IMR-90 (cell line): Measurements from ENCODE around the gene VARS2. TPM values are rescaled to one million over a fixed set of nuclear protein-coding genes. Genes with fewer than 3 reads are reported as not detected.

Experiments used
- ATAC-seq: fragments of 200-7000 bp; cut with Tn5 transposase; 2 replicates; pipeline ENCODE4 v1.9.1; 2020; ENCODE audit warnings: low read depth, mild to moderate bottlenecking, moderate library complexity
- BruUV-seq: library from RNA; stranded (reverse); fragments of 400-500 nt; replicated peaks from 2 replicates; lab custom pipeline; 2021; lab: Mats Ljungman, UMichigan
- CTCF ChIA-PET: fragments of 300-600 bp; formaldehyde crosslinking; extraction: SDS; loops from one replicate; lab custom pipeline; 2021; ENCODE audit warnings: antibody characterized with exemption; lab: Yijun Ruan, JAX
- POLR2A ChIA-PET: fragments of 300-600 bp; sonication (Branson Sonifier 250); formaldehyde crosslinking; loops from one replicate; lab custom pipeline; 2022; ENCODE audit warnings: antibody characterized with exemption; ENCODE audit not compliant: unreplicated experiment; lab: Charles Lee
- DNase-seq: peaks from one replicate; pipeline ENCODE4 v3.0.0; 2013
- H2AFZ ChIP-seq: replicated peaks from 2 replicates; pipeline ENCODE3; 2013; ENCODE audit warnings: low read length, mild to moderate bottlenecking; ENCODE audit not compliant: poor library complexity
- H2AK5ac ChIP-seq: 2 replicates; pipeline ENCODE4 v1.6.1; 2013; ENCODE audit warnings: low read depth, low read length, inconsistent platforms
- H2AK9ac ChIP-seq: replicated peaks from 2 replicates; pipeline ENCODE3; 2013; ENCODE audit warnings: mild to moderate bottlenecking, low read depth, low read length, moderate library complexity; ENCODE audit not compliant: poor library complexity
- H2BK120ac ChIP-seq: 2 replicates; pipeline ENCODE4 v1.6.1; 2013; ENCODE audit warnings: low read depth, low read length, inconsistent platforms
- H2BK15ac ChIP-seq: 3 replicates; pipeline ENCODE4 v1.6.1; 2013; ENCODE audit warnings: low read depth, low read length, inconsistent platforms
- H2BK20ac ChIP-seq: 2 replicates; pipeline ENCODE4 v1.6.1; 2013; ENCODE audit warnings: low read depth, mild to moderate bottlenecking, inconsistent platforms, low read length, moderate library complexity
- H2BK5ac ChIP-seq: 2 replicates; pipeline ENCODE4 v1.6.1; 2013; ENCODE audit warnings: mild to moderate bottlenecking, low read depth, low read length, inconsistent platforms; ENCODE audit not compliant: poor library complexity, severe bottlenecking
- H3K14ac ChIP-seq: replicated peaks from 2 replicates; pipeline ENCODE4 v1.6.1; 2013; ENCODE audit warnings: low read depth, low read length, inconsistent platforms
- H3K18ac ChIP-seq: 2 replicates; pipeline ENCODE4 v1.6.1; 2013; ENCODE audit warnings: low read depth, low read length, control low read depth
- H3K23ac ChIP-seq: 2 replicates; pipeline ENCODE4 v1.6.1; 2013; ENCODE audit warnings: low read depth, low read length, inconsistent platforms
- H3K27ac ChIP-seq: 2 replicates; pipeline ENCODE4 v1.5.1; 2013; ENCODE audit warnings: mild to moderate bottlenecking, control low read depth, low read length; ENCODE audit not compliant: insufficient read depth
- H3K27me3 ChIP-seq: 2 replicates; pipeline ENCODE4 v1.6.1; 2013; ENCODE audit warnings: low read length; ENCODE audit not compliant: control insufficient read depth, insufficient read depth
- H3K36me3 ChIP-seq: 2 replicates; pipeline ENCODE4 v1.6.1; 2013; ENCODE audit warnings: low read length, mixed read lengths; ENCODE audit not compliant: control insufficient read depth, insufficient read depth
- H3K4ac ChIP-seq: 2 replicates; pipeline ENCODE4 v1.6.1; 2013; ENCODE audit warnings: low read depth, low read length, inconsistent platforms
- H3K4me1 ChIP-seq: 2 replicates; pipeline ENCODE4 v1.6.1; 2013; ENCODE audit warnings: low read length, mixed read lengths; ENCODE audit not compliant: control insufficient read depth, insufficient read depth
- H3K4me2 ChIP-seq: 2 replicates; pipeline ENCODE4 v1.6.1; 2013; ENCODE audit warnings: low read depth, mild to moderate bottlenecking, control low read depth, low read length, moderate library complexity
- H3K4me3 ChIP-seq: 2 replicates; pipeline ENCODE4 v1.5.1; 2013; ENCODE audit warnings: low read depth, mild to moderate bottlenecking, control low read depth, low read length, moderate library complexity; ENCODE audit not compliant: insufficient read depth
- H3K56ac ChIP-seq: 2 replicates; pipeline ENCODE4 v1.6.1; 2013; ENCODE audit warnings: low read length, inconsistent platforms; ENCODE audit not compliant: insufficient read depth; ENCODE audit errors: extremely low read depth
- H3K79me1 ChIP-seq, 2 experiments: 2 replicates each; pipeline ENCODE4 v1.6.1; 2013; ENCODE audit warnings: low read length in 2 of 2, inconsistent platforms in 1 of 2, low read depth in 1 of 2
- H3K9ac ChIP-seq: 2 replicates; pipeline ENCODE4 v1.6.1; 2013; ENCODE audit warnings: low read depth, low read length, control low read depth
- H3K9me1 ChIP-seq: 2 replicates; pipeline ENCODE4 v1.6.1; 2013; ENCODE audit warnings: low read length, inconsistent platforms; ENCODE audit not compliant: insufficient read depth
- H3K9me3 ChIP-seq: 2 replicates; pipeline ENCODE4 v1.6.1; 2013; ENCODE audit warnings: low read length; ENCODE audit not compliant: control insufficient read depth, insufficient read depth
- H4K20me1 ChIP-seq: 2 replicates; pipeline ENCODE4 v1.6.1; 2013; ENCODE audit warnings: low read length, inconsistent platforms; ENCODE audit not compliant: insufficient read depth
- H4K5ac ChIP-seq: 2 replicates; pipeline ENCODE4 v1.6.1; 2013; ENCODE audit warnings: mild to moderate bottlenecking, low read depth, low read length, control low read depth
- H4K8ac ChIP-seq, 2 experiments: 2 replicates each; pipeline ENCODE4 v1.6.1; 2013; ENCODE audit warnings: low read depth in 2 of 2, low read length in 2 of 2, control low read depth in 1 of 2, inconsistent platforms in 1 of 2
- H4K91ac ChIP-seq: 2 replicates; pipeline ENCODE4 v1.6.1; 2013; ENCODE audit warnings: low read depth, low read length, inconsistent platforms; ENCODE audit not compliant: insufficient read depth
- BHLHE40 ChIP-seq: fragments of 150-350 bp; IDR thresholded peaks from 2 replicates; pipeline ENCODE4 v1.6.1; 2016; ENCODE audit warnings: mild to moderate bottlenecking, low read depth, low read length
- CEBPB ChIP-seq: IDR thresholded peaks from 2 replicates; pipeline ENCODE4 v1.6.1; 2012; ENCODE audit warnings: low read depth, low read length, improper control_type of control experiment
- CHD1 ChIP-seq: IDR thresholded peaks from 2 replicates; pipeline ENCODE4 v1.6.1; 2012; ENCODE audit warnings: low read depth, low read length, improper control_type of control experiment
- FOS ChIP-seq: fragments of 150-350 bp; IDR thresholded peaks from 2 replicates; pipeline ENCODE4 v1.6.1; 2016; ENCODE audit warnings: low read depth, low read length
- MAFK ChIP-seq: IDR thresholded peaks from 2 replicates; pipeline ENCODE4 v1.6.1; 2012; ENCODE audit warnings: low read depth, low read length, improper control_type of control experiment
- MAZ ChIP-seq: IDR thresholded peaks from 2 replicates; pipeline ENCODE4 v1.6.1; 2012; ENCODE audit warnings: low read depth, mild to moderate bottlenecking, low read length, improper control_type of control experiment, moderate library complexity, borderline replicate concordance
- MXI1 ChIP-seq: IDR thresholded peaks from 2 replicates; pipeline ENCODE4 v1.6.1; 2012; ENCODE audit warnings: low read depth, mild to moderate bottlenecking, low read length, moderate library complexity, borderline replicate concordance
- NFE2L2 ChIP-seq: fragments of 150-350 bp; IDR thresholded peaks from 2 replicates; pipeline ENCODE4 v1.6.1; 2016; ENCODE audit warnings: low read depth, mild to moderate bottlenecking, low read length
- POLR2A ChIP-seq: IDR thresholded peaks from 2 replicates; pipeline ENCODE4 v1.6.1; 2012; ENCODE audit warnings: mild to moderate bottlenecking, low read depth, low read length
- RAD21 ChIP-seq: IDR thresholded peaks from 2 replicates; pipeline ENCODE4 v1.6.1; 2012; ENCODE audit warnings: low read length, improper control_type of control experiment
- RCOR1 ChIP-seq: IDR thresholded peaks from 2 replicates; pipeline ENCODE4 v1.6.1; 2012; ENCODE audit warnings: mild to moderate bottlenecking, low read length, improper control_type of control experiment; ENCODE audit not compliant: insufficient replicate concordance
- RFX5 ChIP-seq: IDR thresholded peaks from 2 replicates; pipeline ENCODE4 v1.8.0; 2012; ENCODE audit warnings: low read depth, mild to moderate bottlenecking, low read length, moderate library complexity
- SMC3 ChIP-seq: fragments of 150-350 bp; IDR thresholded peaks from 2 replicates; pipeline ENCODE4 v1.6.1; 2016; ENCODE audit warnings: low read depth, mild to moderate bottlenecking, antibody characterized with exemption, low read length, moderate library complexity
- WGBS, 2 experiments: methylation state at CpG; one replicate each; pipeline versions ENCODE4 v1.1.5 to v1.1.7; 2013; ENCODE audit warnings: missing lambda C conversion rate in 2 of 2; ENCODE audit not compliant: insufficient read length in 1 of 2; ENCODE audit errors: extremely low coverage in 2 of 2; 5-methylcytosine and 5-hydroxymethylcytosine counted together
- dilution Hi-C: fragments of 300-500 bp; cut with HindIII; formaldehyde crosslinking; loops from one replicate; pipeline ENCODE4 v1.14.3; 2018; ENCODE audit warnings: low sequenced_read_pairs; ENCODE audit not compliant: unreplicated experiment
- in situ Hi-C: fragments of 300-500 bp; cut with MboI; formaldehyde crosslinking; loops from 3 replicates; pipeline ENCODE4 v1.14.3; 2019; ENCODE audit warnings: low sequenced_read_pairs, inconsistent platforms, mixed read lengths
- intact Hi-C: fragments of 100-400 bp; cut with micrococcal nuclease; formaldehyde crosslinking; loops from 2 replicates; pipeline ENCODE4 v1.10.0; 2022
- polyA plus RNA-seq, 3 experiments: library from polyadenylated mRNA; depleted of rRNA; stranded (reverse); fragments of >200 nt; gene quantifications; 2 replicates each; pipeline ENCODE4 v1.2.3, GENCODE V29; 2012; ENCODE audit warnings: low replicate concordance in 1 of 3
- total RNA-seq: library from RNA; depleted of rRNA; stranded (reverse); fragments of >200 nt; gene quantifications from 2 replicates; pipeline ENCODE4 v1.2.3, GENCODE V29; 2012
- TF ChIP-seq, protein P1 (sequence below): conservative IDR thresholded peaks from 2 replicates; pipeline ENCODE4 v1.5.1; 2012; ENCODE audit warnings: mild to moderate bottlenecking, low read depth, low read length, improper control_type of control experiment
- TF ChIP-seq, protein P2 (sequence below): fragments of 150-350 bp; IDR thresholded peaks from 2 replicates; pipeline ENCODE4 v1.6.1; 2016; ENCODE audit warnings: low read depth, mild to moderate bottlenecking, low read length, moderate library complexity, borderline replicate concordance
- TF ChIP-seq, protein P3 (sequence below): fragments of 150-350 bp; IDR thresholded peaks from 2 replicates; pipeline ENCODE4 v1.6.1; 2017; ENCODE audit warnings: mild to moderate bottlenecking, antibody characterized with exemption, low read length, low read depth

The VARS2 gene
- total and polyA plus RNA-seq, 2 of the 4 experiments (the other 2 are of a cell fraction), result 7.2 to 14.0 TPM

DNA sequence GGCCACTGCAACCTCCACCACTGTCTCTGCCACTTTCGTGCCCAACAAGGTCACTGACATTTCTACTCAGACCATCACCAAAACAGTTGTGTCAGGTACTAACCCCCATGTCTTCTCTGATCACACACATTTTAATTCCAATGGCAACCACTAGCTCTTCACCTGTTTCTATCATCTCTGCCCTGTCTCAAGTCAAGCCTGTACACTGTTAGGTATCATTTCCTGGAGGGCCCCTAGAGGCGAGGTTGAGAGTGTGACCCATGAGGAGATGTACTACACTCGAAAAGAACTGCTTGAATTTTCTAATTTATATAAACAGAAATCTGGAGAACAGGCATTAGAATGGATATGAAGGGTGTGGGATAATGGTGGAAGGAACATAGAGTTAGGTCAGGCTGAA lies 52.1 kb downstream of the VARS2 start:
- ATAC-seq (no peak), DNase-seq (no peak)
- dilution Hi-C loops, result no loop called here
- Histone ChIP-seq H4K20me1 (no peaks in the 10 kb centered on the region), H2AK5ac (no peak overlapping the region), H2AK9ac (no peak overlapping the region), H3K9ac (no peak overlapping the region), H3K27me3 (peaks cover 25% of the 10 kb centered on the region), H2BK15ac (no peak overlapping the region), H4K91ac (no peak overlapping the region), H3K18ac (no peak overlapping the region), H3K4me1 (no peaks in the 10 kb centered on the region), H3K4me2 (no peak overlapping the region), H3K23ac (no peak overlapping the region), H2BK120ac (no peak overlapping the region), H3K9me1 (no peaks in the 10 kb centered on the region), H3K56ac (no peak overlapping the region), H3K36me3 (no peaks in the 10 kb centered on the region), H3K79me1 (no peaks in the 10 kb centered on the region), H3K14ac (no peak overlapping the region), H4K5ac (no peak overlapping the region), H2BK20ac (no peak overlapping the region), H3K9me3 (no peaks in the 10 kb centered on the region), H4K8ac (no peak overlapping the region), H3K4me3 (no peak overlapping the region), H2AFZ (no peak overlapping the region), H3K4ac (no peak overlapping the region), H3K27ac (no peak overlapping the region), H2BK5ac (no peak overlapping the region)
- BruUV-seq, result no TSS peak
- ChIA-PET CTCF (no interaction called here), POLR2A (no interaction called here)
- 43% methylated on average over 1 of the region's 3 CpGs; no CpG with 5 or more reads in 1 of the 2 experiments for WGBS, 2 experiments
- in situ Hi-C loops, result no loop called here
- TF ChIP-seq RAD21 (no peak), BHLHE40 (no peak), SMC3 (no peak), CHD1 (no peak), MAZ (no peak), MXI1 (no peak), NFE2L2 (no peak), MAFK (no peak), RCOR1 (no peak), POLR2A (no peak), RFX5 (no peak), CEBPB (no peak), FOS (no peak)
- TF ChIP-seq, protein P1, sequence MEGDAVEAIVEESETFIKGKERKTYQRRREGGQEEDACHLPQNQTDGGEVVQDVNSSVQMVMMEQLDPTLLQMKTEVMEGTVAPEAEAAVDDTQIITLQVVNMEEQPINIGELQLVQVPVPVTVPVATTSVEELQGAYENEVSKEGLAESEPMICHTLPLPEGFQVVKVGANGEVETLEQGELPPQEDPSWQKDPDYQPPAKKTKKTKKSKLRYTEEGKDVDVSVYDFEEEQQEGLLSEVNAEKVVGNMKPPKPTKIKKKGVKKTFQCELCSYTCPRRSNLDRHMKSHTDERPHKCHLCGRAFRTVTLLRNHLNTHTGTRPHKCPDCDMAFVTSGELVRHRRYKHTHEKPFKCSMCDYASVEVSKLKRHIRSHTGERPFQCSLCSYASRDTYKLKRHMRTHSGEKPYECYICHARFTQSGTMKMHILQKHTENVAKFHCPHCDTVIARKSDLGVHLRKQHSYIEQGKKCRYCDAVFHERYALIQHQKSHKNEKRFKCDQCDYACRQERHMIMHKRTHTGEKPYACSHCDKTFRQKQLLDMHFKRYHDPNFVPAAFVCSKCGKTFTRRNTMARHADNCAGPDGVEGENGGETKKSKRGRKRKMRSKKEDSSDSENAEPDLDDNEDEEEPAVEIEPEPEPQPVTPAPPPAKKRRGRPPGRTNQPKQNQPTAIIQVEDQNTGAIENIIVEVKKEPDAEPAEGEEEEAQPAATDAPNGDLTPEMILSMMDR, result no peak
- TF ChIP-seq, protein P2, sequence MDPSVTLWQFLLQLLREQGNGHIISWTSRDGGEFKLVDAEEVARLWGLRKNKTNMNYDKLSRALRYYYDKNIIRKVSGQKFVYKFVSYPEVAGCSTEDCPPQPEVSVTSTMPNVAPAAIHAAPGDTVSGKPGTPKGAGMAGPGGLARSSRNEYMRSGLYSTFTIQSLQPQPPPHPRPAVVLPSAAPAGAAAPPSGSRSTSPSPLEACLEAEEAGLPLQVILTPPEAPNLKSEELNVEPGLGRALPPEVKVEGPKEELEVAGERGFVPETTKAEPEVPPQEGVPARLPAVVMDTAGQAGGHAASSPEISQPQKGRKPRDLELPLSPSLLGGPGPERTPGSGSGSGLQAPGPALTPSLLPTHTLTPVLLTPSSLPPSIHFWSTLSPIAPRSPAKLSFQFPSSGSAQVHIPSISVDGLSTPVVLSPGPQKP, result no peak
- TF ChIP-seq, protein P3, sequence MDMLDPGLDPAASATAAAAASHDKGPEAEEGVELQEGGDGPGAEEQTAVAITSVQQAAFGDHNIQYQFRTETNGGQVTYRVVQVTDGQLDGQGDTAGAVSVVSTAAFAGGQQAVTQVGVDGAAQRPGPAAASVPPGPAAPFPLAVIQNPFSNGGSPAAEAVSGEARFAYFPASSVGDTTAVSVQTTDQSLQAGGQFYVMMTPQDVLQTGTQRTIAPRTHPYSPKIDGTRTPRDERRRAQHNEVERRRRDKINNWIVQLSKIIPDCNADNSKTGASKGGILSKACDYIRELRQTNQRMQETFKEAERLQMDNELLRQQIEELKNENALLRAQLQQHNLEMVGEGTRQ, result no peak
- intact Hi-C loops, result no loop called here
